Testis (tissue), 2 donors: Measurements from ENCODE around the gene WNT2.

Experiments
- CTCF ChIP-seq, 3 experiments: fragments of 450-650 bp in 2 of 3; fragments of 200-600 bp in 1 of 3; sonication (generic) in 1 of 3; IDR thresholded peaks; one replicate each; pipeline ENCODE4 v1.5.1; 2016 to 2019; ENCODE audit warnings: antibody characterized with exemption in 3 of 3, mild to moderate bottlenecking in 2 of 3, moderate library complexity in 1 of 3
- POLR2A ChIP-seq: fragments of 450-650 bp; IDR thresholded peaks from one replicate; pipeline ENCODE4 v1.6.1; 2017; ENCODE audit warnings: antibody characterized with exemption, mild to moderate bottlenecking, moderate library complexity

GRCh38 chr7:117297606-117298005, 25.3 kb downstream of the WNT2 start:
- TF ChIP-seq CTCF (IDR thresholded peaks at IDR 0.05) (no peak), POLR2A (no peak)
